Vagina (tissue), 2 donors: Measurements from ENCODE around the gene ULK4. TPM values are rescaled to one million over a fixed set of nuclear protein-coding genes. Genes with fewer than 3 reads are reported as not detected.
A peak's percentile ranks its signal among the peaks of the same experiment; 100 is the strongest.

ENCODE experiments used
- DNase-seq, 2 donors: peaks; one replicate each; pipeline ENCODE4 v3.0.0-alpha.2; 2017; ENCODE audit errors: extremely low spot score in 2 of 2
- H3K27ac ChIP-seq: fragments of 200-600 bp; sonication (generic); one replicate; pipeline ENCODE4 v1.5.1; 2019
- H3K27me3 ChIP-seq: fragments of 200-600 bp; sonication (generic); one replicate; pipeline ENCODE4 v1.5.1; 2019
- H3K36me3 ChIP-seq, 2 donors: fragments of 200-600 bp; sonication (generic); one replicate each; pipeline ENCODE4 v1.5.1; 2017 to 2019
- H3K4me1 ChIP-seq: fragments of 200-600 bp; sonication (generic); one replicate; pipeline ENCODE4 v1.5.1; 2019
- H3K4me3 ChIP-seq, 2 donors: fragments of 200-600 bp; sonication (generic); 1 replicate in 1 of 2; 2 replicates in 1 of 2; pipeline ENCODE4 v1.5.1; 2016 to 2019
- H3K9me3 ChIP-seq: fragments of 200-600 bp; sonication (generic); one replicate; pipeline ENCODE4 v1.5.1; 2019
- POLR2A ChIP-seq, 2 donors: fragments of 450-650 bp; IDR thresholded peaks; one replicate each; pipeline ENCODE4 v1.6.1; 2017; ENCODE audit warnings: antibody characterized with exemption in 2 of 2, mild to moderate bottlenecking in 2 of 2, moderate library complexity in 2 of 2
- POLR2AphosphoS5 ChIP-seq, 2 donors: sonication (generic); formaldehyde crosslinking; IDR thresholded peaks; one replicate each; pipeline ENCODE4 v1.9.0; 2017; ENCODE audit warnings: antibody characterized with exemption in 2 of 2, mild to moderate bottlenecking in 2 of 2, low read depth in 1 of 2; ENCODE audit not compliant: insufficient read depth in 1 of 2
- intact Hi-C: fragments of 100-400 bp; cut with DNase I; formaldehyde crosslinking; loops from one replicate; pipeline ENCODE4 v1.15.1; 2023
- total RNA-seq: library from RNA; depleted of rRNA; stranded (reverse); fragments of >200 nt; gene quantifications from one replicate; pipeline ENCODE4 v1.2.3, GENCODE V29; 2016
- TF ChIP-seq, protein P1 (sequence below), 3 experiments: fragments of 450-650 bp in 2 of 3; fragments of 200-600 bp in 1 of 3; sonication (generic) in 1 of 3; IDR thresholded peaks; one replicate each; pipeline ENCODE4 v1.5.1; 2017 to 2019; ENCODE audit warnings: antibody characterized with exemption in 3 of 3, mild to moderate bottlenecking in 2 of 3, moderate library complexity in 2 of 3

Gene ULK4
- total RNA-seq, 1 donor from 2014 or later, result 24.1 TPM

DNA sequence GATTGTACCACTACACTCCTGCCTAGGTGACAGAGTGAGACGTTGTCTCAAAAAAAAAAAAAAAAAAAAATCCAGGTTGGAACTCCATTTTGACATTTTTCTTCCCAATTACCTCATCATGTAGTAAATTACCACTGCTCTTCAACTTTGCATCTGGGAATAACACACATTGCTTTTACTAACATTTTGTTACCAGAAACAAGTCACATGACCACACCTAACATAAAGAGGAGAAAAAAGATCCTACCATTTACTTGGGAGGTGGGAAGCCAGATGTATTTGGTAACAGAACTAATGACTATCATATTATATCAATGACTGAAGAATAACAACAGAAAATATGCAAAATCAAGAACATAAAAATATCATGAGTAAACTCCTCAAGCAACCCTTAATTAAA lies 49.6 kb downstream of the ULK4 start:
- Histone ChIP-seq H3K36me3 (peaks cover 0 to 5% of the 10 kb centered on the region in 2 donors), H3K9me3 (no peaks in the 10 kb centered on the region), H3K4me3 (no peak overlapping the region), H3K27ac (no peak overlapping the region), H3K27me3 (no peaks in the 10 kb centered on the region), H3K4me1 (no peaks in the 10 kb centered on the region)
- TF ChIP-seq, protein P1, sequence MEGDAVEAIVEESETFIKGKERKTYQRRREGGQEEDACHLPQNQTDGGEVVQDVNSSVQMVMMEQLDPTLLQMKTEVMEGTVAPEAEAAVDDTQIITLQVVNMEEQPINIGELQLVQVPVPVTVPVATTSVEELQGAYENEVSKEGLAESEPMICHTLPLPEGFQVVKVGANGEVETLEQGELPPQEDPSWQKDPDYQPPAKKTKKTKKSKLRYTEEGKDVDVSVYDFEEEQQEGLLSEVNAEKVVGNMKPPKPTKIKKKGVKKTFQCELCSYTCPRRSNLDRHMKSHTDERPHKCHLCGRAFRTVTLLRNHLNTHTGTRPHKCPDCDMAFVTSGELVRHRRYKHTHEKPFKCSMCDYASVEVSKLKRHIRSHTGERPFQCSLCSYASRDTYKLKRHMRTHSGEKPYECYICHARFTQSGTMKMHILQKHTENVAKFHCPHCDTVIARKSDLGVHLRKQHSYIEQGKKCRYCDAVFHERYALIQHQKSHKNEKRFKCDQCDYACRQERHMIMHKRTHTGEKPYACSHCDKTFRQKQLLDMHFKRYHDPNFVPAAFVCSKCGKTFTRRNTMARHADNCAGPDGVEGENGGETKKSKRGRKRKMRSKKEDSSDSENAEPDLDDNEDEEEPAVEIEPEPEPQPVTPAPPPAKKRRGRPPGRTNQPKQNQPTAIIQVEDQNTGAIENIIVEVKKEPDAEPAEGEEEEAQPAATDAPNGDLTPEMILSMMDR (IDR thresholded peaks at IDR 0.05), result no peak
- no peak for TF ChIP-seq POLR2AphosphoS5 (IDR thresholded peaks at IDR 0.05; ENCODE audit: insufficient read depth in 1 of 2, low read depth in 1 of 2)
- intact Hi-C loops, result no loop called here
- DNase-seq, result no peak

DNA sequence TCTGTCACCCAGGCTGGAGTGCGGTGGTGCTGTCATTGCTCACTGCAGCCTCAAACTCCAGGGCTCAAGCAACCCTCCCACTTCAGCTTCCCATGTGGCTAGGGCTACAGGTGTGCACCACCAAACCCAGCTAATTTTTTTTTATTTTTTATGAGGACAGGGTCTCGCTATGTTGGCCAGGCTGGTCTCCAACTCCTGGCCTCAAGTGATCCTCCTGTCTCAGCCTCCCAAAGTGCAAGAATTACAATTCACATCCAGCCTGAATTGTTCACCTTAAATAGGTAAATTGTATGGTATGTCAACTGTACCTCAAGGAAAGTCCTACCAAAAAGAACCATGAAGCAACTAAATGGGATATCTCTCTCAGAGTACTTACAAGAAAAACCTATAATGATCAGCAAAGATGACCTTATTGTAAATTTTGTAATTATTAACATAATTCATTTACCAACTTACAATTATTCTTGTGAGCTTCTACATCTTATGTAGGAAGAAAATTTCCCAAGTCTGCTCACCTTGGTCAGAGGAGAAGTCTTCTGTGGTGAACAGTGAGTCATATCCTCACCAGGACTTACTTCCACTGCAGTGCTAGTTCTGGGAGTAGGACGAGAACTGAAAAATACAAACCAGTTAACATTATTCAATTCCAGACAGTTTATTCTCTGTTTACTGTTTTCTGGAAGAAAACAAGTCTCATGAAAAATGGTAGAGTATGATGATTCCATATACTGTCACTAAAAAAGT lies 54.4 kb downstream of the ULK4 start:
- H3K27me3 ChIP-seq, result no peaks in the 10 kb centered on the region
- no peak overlapping the region for H3K4me3 ChIP-seq
- H3K27ac ChIP-seq, result no peak overlapping the region
- H3K4me1 ChIP-seq, result no peaks in the 10 kb centered on the region
- no peak for DNase-seq
- TF ChIP-seq, protein P1 (IDR thresholded peaks at IDR 0.05), result no peak
- TF ChIP-seq POLR2AphosphoS5 (IDR thresholded peaks at IDR 0.05; ENCODE audit: insufficient read depth in 1 of 2, low read depth in 1 of 2) (no peak), POLR2A (IDR thresholded peaks at IDR 0.05) (no peak)
- H3K9me3 ChIP-seq, result no peaks in the 10 kb centered on the region
- intact Hi-C loops, result no loop called here
- peaks cover 0 to 10% of the 10 kb centered on the region in 2 donors for H3K36me3 ChIP-seq

DNA sequence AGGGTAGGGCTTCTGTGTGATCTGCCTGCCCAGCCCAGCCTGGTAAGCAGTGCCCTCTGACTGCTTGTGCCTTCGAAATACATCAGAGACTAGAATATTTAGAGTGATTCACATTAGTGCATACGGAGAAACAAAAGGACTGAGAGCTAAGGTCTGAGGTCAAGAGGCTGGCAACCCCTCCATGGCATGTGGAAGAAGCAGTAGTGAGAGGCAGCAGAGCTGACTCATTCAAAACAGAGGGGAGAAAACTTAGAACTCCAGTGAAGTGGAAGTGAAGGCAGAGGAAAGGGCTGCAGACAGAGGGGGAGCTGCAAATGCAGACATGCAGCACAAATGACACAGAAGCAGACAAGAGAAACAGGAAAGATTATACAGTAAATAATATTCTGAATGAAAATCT lies 61.6 kb downstream of the ULK4 start:
- no peak for TF ChIP-seq POLR2AphosphoS5 (IDR thresholded peaks at IDR 0.05; ENCODE audit: insufficient read depth in 1 of 2, low read depth in 1 of 2)
- TF ChIP-seq, protein P1 (IDR thresholded peaks at IDR 0.05), result no peak
- no peaks in the 10 kb centered on the region for H3K9me3 ChIP-seq
- intact Hi-C loops, result no loop called here
- H3K36me3 ChIP-seq, result peaks cover 0 to 4% of the 10 kb centered on the region in 2 donors
- no peaks in the 10 kb centered on the region for H3K27me3 ChIP-seq
- no peak for DNase-seq
- no peak overlapping the region for H3K27ac ChIP-seq
- H3K4me3 ChIP-seq, result no peak overlapping the region
- H3K4me1 ChIP-seq, result no peaks in the 10 kb centered on the region

DNA sequence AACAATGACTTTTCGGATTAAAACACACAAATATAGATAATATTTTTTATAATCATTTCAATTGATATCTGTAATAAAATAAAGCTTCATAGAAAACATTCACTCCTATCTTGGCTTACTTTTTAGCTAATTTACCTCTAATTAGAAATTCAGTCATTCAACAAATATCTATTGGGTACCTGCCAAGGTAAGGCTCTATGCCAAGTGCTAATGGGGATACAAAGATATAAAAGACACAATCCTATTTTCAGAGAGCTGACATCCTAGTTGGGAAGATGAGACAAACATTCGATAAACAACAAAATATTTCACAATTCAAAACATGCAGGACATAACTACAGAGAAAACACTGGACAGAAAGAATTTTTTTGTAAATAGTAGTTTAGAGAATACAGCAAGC lies 63.3 kb downstream of the ULK4 start:
- no peak overlapping the region for H3K4me3 ChIP-seq
- TF ChIP-seq POLR2A (IDR thresholded peaks at IDR 0.05) (no peak), POLR2AphosphoS5 (IDR thresholded peaks at IDR 0.05; ENCODE audit: insufficient read depth in 1 of 2, low read depth in 1 of 2) (no peak)
- TF ChIP-seq, protein P1 (IDR thresholded peaks at IDR 0.05), result no peak
- H3K36me3 ChIP-seq, result peaks cover 0 to 4% of the 10 kb centered on the region in 2 donors
- intact Hi-C loops, result loop anchor here (10.0 kb wide), 1 partner anchor 286 kb away; no protein-coding TSS in a partner anchor
- no peak for DNase-seq
- no peaks in the 10 kb centered on the region for H3K27me3 ChIP-seq
- no peaks in the 10 kb centered on the region for H3K9me3 ChIP-seq
- no peaks in the 10 kb centered on the region for H3K4me1 ChIP-seq
- H3K27ac ChIP-seq, result no peak overlapping the region

DNA sequence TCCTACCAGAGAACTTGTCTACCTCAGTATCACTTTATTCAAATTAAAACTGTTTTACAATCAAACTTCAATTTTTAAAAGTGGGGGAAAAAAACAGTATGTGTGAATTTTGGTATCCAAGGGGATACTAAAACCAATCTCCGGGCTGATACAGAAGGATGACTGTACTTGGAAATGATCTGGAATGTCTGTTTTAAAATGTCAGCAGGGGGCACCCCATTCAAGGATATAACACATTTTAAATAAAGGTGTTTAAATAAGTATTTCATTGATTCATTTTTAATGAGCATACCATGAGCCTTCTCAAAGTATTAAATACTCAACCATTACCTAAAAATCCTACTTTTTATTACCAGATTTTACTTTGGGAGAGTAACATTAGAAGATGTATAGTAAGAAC lies 67.9 kb downstream of the ULK4 start:
- Histone ChIP-seq H3K27me3 (no peaks in the 10 kb centered on the region), H3K36me3 (no peaks in the 10 kb centered on the region), H3K9me3 (no peaks in the 10 kb centered on the region), H3K27ac (no peak overlapping the region), H3K4me1 (no peaks in the 10 kb centered on the region), H3K4me3 (no peak overlapping the region)
- intact Hi-C loops, result loop anchor here (5.0 to 10.0 kb wide), 2 partner anchors 198 to 291 kb away; partner anchors contain the start of gene TRAK1
- TF ChIP-seq POLR2AphosphoS5 (IDR thresholded peaks at IDR 0.05; ENCODE audit: insufficient read depth in 1 of 2, low read depth in 1 of 2) (no peak), POLR2A (IDR thresholded peaks at IDR 0.05) (no peak)
- TF ChIP-seq, protein P1 (IDR thresholded peaks at IDR 0.05), result peak; percentile 38 to 49 (median 47)
- DNase-seq, result no peak
